GM12878 (cell line): ENCODE measurements around the gene PRRC2B. TPM values are rescaled to one million over a fixed set of nuclear protein-coding genes. Genes with fewer than 3 reads are reported as not detected.
A peak's percentile ranks its signal among the peaks of the same experiment; 100 is the strongest.

Experiments
- ATAC-seq: fragments of 200-7000 bp; cut with Tn5 transposase; 3 replicates; pipeline ENCODE4 v1.9.1; 2020; ENCODE audit warnings: mild to moderate bottlenecking, moderate library complexity
- BruUV-seq: library from RNA; stranded (reverse); fragments of 400-500 nt; replicated peaks from 2 replicates; lab custom pipeline; 2021; lab: Mats Ljungman, UMichigan
- CTCF ChIA-PET: fragments of 300-600 bp; sonication (Branson Sonifier 250); formaldehyde crosslinking; extraction: SDS; loops from one replicate; lab custom pipeline; 2021; ENCODE audit warnings: inconsistent platforms; lab: Yijun Ruan, JAX
- POLR2A ChIA-PET: fragments of 350-600 bp; formaldehyde crosslinking; extraction: SDS; loops from one replicate; lab custom pipeline; 2021; ENCODE audit warnings: inconsistent platforms; lab: Charles Lee
- RAD21 ChIA-PET: fragments of 300-600 bp; sonication (Branson Sonifier 250); formaldehyde crosslinking; loops from one replicate; lab custom pipeline; 2023; ENCODE audit warnings: antibody characterized with exemption; ENCODE audit not compliant: unreplicated experiment; lab: Charles Lee
- SMC1A ChIA-PET: fragments of 300-600 bp; sonication (Branson Sonifier 250); formaldehyde crosslinking; loops from one replicate; lab custom pipeline; 2023; ENCODE audit not compliant: unreplicated experiment, uncharacterized antibody; lab: Charles Lee
- DNase-seq: peaks from one replicate; pipeline ENCODE4 v3.0.0-alpha.2; 2011; ENCODE audit warnings: low read depth, low spot score
- FAIRE-seq: peaks from 3 replicates; lab custom pipeline; 2011; peaks lifted over from hg19 to GRCh38; lab: Jason Lieb, UNC
- H2AFZ ChIP-seq: 2 replicates; pipeline ENCODE4 v1.6.0; 2011; ENCODE audit warnings: low read depth, low read length, control low read depth; ENCODE audit not compliant: control insufficient read depth
- H3K27ac ChIP-seq: 2 replicates; pipeline ENCODE4 v1.5.1; 2011; ENCODE audit warnings: control low read depth; ENCODE audit not compliant: control insufficient read depth, insufficient read depth
- H3K27me3 ChIP-seq, 2 experiments: replicated peaks in 1 of 2; 2 replicates each; pipeline versions ENCODE4 v1.6.0 to v1.6.1; 2011; ENCODE audit warnings: low read length in 1 of 2; ENCODE audit not compliant: control insufficient read depth in 2 of 2, insufficient read depth in 2 of 2
- H3K36me3 ChIP-seq, 2 experiments: 2 replicates each; pipeline ENCODE4 v1.5.1; 2011; ENCODE audit warnings: low read length in 1 of 2; ENCODE audit not compliant: control insufficient read depth in 2 of 2, insufficient read depth in 2 of 2
- H3K4me1 ChIP-seq: 2 replicates; pipeline ENCODE4 v1.6.1; 2011; ENCODE audit warnings: mild to moderate bottlenecking, low read length, moderate library complexity, mixed read lengths; ENCODE audit not compliant: control insufficient read depth, insufficient read depth
- H3K4me2 ChIP-seq: 2 replicates; pipeline ENCODE4 v1.6.0; 2011; ENCODE audit warnings: control low read depth; ENCODE audit not compliant: control insufficient read depth, insufficient read depth
- H3K4me3 ChIP-seq: fragments of 200-600 bp; sonication (generic); 2 replicates; pipeline ENCODE4 v1.5.1; 2016
- H3K79me2 ChIP-seq: 2 replicates; pipeline ENCODE4 v1.6.0; 2011; ENCODE audit warnings: low read length; ENCODE audit not compliant: control insufficient read depth, insufficient read depth
- H3K9ac ChIP-seq: 2 replicates; pipeline ENCODE4 v1.8.0; 2011; ENCODE audit warnings: low read length, control low read depth, mixed read lengths; ENCODE audit not compliant: control insufficient read depth, insufficient read depth
- H3K9me3 ChIP-seq: replicated peaks from 3 replicates; pipeline ENCODE4 v1.5.1; 2011; ENCODE audit warnings: mild to moderate bottlenecking, low read length; ENCODE audit not compliant: control insufficient read depth, insufficient read depth
- H4K20me1 ChIP-seq: 2 replicates; pipeline ENCODE4 v1.6.0; 2011; ENCODE audit not compliant: control insufficient read depth, insufficient read depth
- MYC ChIP-seq: IDR thresholded peaks from 2 replicates; pipeline ENCODE4 v1.6.1; 2011; ENCODE audit warnings: mild to moderate bottlenecking, low read length, moderate library complexity, inconsistent platforms; ENCODE audit not compliant: insufficient read depth, insufficient replicate concordance, insufficient read length, severe bottlenecking
- WGBS: methylation state at CpG from one replicate; pipeline ENCODE4 v1.1.6; 2016; ENCODE audit warnings: low lambda C conversion rate; ENCODE audit not compliant: insufficient replicate concordance, insufficient coverage; ENCODE audit errors: missing lambda C conversion rate; 5-methylcytosine and 5-hydroxymethylcytosine counted together
- in situ Hi-C: fragments of 300-500 bp; cut with MboI; formaldehyde crosslinking; loops from 9 replicates; pipeline ENCODE4 v1.14.3; 2018; ENCODE audit warnings: mixed read lengths
- intact Hi-C: fragments of 100-400 bp; cut with micrococcal nuclease; formaldehyde crosslinking; loops from one replicate; pipeline ENCODE4 v1.14.2; 2022; ENCODE audit not compliant: unreplicated experiment
- polyA plus RNA-seq, 11 experiments: library from polyadenylated mRNA; depleted of rRNA in 4 of 11; unstranded in 6 of 11; stranded (reverse) in 5 of 11; fragments of >200 nt; fragmentation: Nextera tagmentation in 4 of 11; fragmentation: Illumina TruSeq in 1 of 11; extraction: Ambion mirVana in 4 of 11; extraction: Trizol in 1 of 11; gene quantifications; 1 replicate in 1 of 11; 2 replicates in 10 of 11; pipeline versions ENCODE4 v1.2.1 to v1.2.3, GENCODE V29; 2011 to 2016; ENCODE audit warnings: inconsistent platforms in 2 of 11, missing spikeins in 2 of 11, low read depth in 1 of 11
- total RNA-seq, 4 experiments: library from RNA; depleted of rRNA in 3 of 4; stranded (reverse); fragments of >200 nt in 3 of 4; fragmentation: Illumina TruSeq in 1 of 4; extraction: Trizol in 1 of 4; gene quantifications; 2 replicates each; pipeline versions ENCODE4 v1.2.1 to v1.2.3, GENCODE V29; 2013 to 2021
- TF ChIP-seq, protein P1 (sequence below): fragments of 150-350 bp; IDR thresholded peaks from 2 replicates; pipeline ENCODE4 v1.6.1; 2016; ENCODE audit warnings: low read depth, low read length

Gene PRRC2B
- total and polyA plus RNA-seq, 10 of the 15 experiments (the other 5 are each of a cell fraction or from before 2014, with no cell fraction given): 0.84 to 155 (median 28.7) TPM

DNA sequence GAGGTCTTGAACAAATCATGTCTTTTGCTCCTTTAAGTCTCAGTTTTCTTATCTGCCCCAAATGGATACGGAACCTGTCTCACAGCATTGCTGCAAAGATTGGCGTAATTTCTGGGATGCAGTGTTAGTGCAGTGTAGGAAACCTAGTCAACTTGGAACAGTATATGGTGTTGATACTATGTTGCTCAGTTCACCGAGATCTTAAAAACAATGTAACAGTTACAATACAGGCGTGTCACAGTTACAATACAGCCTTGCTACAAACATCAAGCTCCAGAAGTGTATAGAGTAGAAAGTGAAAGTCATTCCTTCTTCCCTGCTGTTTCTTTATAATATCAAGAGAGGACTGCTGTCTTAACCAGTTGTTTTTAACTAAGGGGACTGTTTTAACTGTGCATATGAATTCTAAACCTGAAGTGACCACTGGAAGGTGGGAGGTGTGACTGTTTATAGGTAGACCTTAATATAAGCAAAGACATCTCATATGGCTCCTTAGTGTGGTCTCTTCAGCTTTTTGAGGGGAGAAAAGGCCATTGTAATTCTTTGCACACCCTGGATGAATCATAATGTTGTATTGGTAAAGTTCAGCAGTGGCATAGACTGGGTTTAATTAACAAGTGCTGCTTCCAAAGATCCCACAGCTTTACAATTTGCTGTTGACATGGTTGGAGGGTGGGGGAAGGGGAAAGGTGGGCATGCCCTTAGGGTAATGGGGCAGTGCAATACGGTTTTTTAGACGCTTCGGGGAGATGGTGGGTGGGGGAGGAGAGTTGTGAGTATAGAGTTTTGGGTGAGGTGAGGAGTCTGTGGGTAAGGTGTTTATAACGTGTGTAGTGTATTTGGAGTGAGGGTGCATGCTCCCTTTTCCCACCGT lies 12.9 kb downstream of the PRRC2B start:
- 0 out of 2 replicates have a peak overlapping the region, but pooled peaks have one; percentile 11 for H3K4me3 ChIP-seq
- ATAC-seq (peak; percentile 21), FAIRE-seq (peak; percentile 31), DNase-seq (no peak)
- POLR2A ChIA-PET: interaction anchor here (0.8 kb wide), 1 partner anchor 9 kb away, joined by 3 read pairs; no protein-coding TSS in a partner anchor
- H3K4me2 ChIP-seq: peak overlapping the region; percentile 59
- H3K27me3 ChIP-seq: no peaks in the 10 kb centered on the region
- RAD21 ChIA-PET: no interaction called here
- 54% methylated on average over 9 of the region's 9 CpGs for WGBS
- H3K4me1 ChIP-seq: peaks cover 45% of the 10 kb centered on the region
- peaks cover 5 to 16% of the 10 kb centered on the region in 2 experiments; a peak in 3 of 4 replicates for H3K36me3 ChIP-seq
- H4K20me1 ChIP-seq: peaks cover 46% of the 10 kb centered on the region
- no peaks in the 10 kb centered on the region for H3K9me3 ChIP-seq
- H2AFZ ChIP-seq: no peak overlapping the region
- H3K9ac ChIP-seq: no peak overlapping the region
- TSS peak; percentile 10 for BruUV-seq
- CTCF ChIA-PET: interaction anchor here (1.2 to 1.4 kb wide), 2 partner anchors 34 to 70 kb away, joined by 3 to 5 read pairs; no protein-coding TSS in a partner anchor
- TF ChIP-seq, protein P1, sequence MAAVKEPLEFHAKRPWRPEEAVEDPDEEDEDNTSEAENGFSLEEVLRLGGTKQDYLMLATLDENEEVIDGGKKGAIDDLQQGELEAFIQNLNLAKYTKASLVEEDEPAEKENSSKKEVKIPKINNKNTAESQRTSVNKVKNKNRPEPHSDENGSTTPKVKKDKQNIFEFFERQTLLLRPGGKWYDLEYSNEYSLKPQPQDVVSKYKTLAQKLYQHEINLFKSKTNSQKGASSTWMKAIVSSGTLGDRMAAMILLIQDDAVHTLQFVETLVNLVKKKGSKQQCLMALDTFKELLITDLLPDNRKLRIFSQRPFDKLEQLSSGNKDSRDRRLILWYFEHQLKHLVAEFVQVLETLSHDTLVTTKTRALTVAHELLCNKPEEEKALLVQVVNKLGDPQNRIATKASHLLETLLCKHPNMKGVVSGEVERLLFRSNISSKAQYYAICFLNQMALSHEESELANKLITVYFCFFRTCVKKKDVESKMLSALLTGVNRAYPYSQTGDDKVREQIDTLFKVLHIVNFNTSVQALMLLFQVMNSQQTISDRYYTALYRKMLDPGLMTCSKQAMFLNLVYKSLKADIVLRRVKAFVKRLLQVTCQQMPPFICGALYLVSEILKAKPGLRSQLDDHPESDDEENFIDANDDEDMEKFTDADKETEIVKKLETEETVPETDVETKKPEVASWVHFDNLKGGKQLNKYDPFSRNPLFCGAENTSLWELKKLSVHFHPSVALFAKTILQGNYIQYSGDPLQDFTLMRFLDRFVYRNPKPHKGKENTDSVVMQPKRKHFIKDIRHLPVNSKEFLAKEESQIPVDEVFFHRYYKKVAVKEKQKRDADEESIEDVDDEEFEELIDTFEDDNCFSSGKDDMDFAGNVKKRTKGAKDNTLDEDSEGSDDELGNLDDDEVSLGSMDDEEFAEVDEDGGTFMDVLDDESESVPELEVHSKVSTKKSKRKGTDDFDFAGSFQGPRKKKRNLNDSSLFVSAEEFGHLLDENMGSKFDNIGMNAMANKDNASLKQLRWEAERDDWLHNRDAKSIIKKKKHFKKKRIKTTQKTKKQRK: no peak
- no peak for TF ChIP-seq MYC
- peaks cover 92% of the 10 kb centered on the region for H3K79me2 ChIP-seq
- in situ Hi-C loops (no loop called here), intact Hi-C loops (no loop called here)
- H3K27ac ChIP-seq: peak overlapping the region; percentile 18; the same call in 1 of the 2 replicates
- SMC1A ChIA-PET: interaction anchor here (0.7 to 1.1 kb wide), 3 partner anchors 10 to 34 kb away, joined by 3 to 4 read pairs (median 4); no protein-coding TSS in a partner anchor
